Dedifferentiated amniotic fluid mesenchymal stem cell (primary cell): ENCODE results near the gene BRPF1.
"Not testable (repeated sequence)": the region's sequence is repeated elsewhere in the genome, so short reads cannot be mapped to it uniquely, and the experiment has no call there.

Source experiments
- DNase-seq: peaks from one replicate; pipeline ENCODE4 v3.0.0-alpha.2; 2016; ENCODE audit errors: extremely low spot score

The BRPF1 gene

GRCh38 chr3:9769426-9770275 is 38.1 kb downstream of the BRPF1 start, which contains the start of gene CAMK1:
CAMK1 (minus strand) TSS chr3:9769947; CDS start chr3:9767749, 2,198 bp downstream.
- DNase-seq, result peak; percentile 74

GRCh38 chr3:9770276-9770812 is 38.8 kb downstream of the BRPF1 start:
- DNase-seq, result no peak

- not testable (repeated sequence) for DNase-seq
Measured at GRCh38 chr3:9771007-9771406, 39.5 kb downstream of the BRPF1 start.

GRCh38 chr3:9776896-9777693 is 45.6 kb downstream of the BRPF1 start:
- no peak for DNase-seq

GRCh38 chr3:9777694-9778021 is 46.1 kb downstream of the BRPF1 start:
- DNase-seq, result no peak

GRCh38 chr3:9778143-9779074 is 46.9 kb downstream of the BRPF1 start:
- peak; percentile 59 for DNase-seq

- DNase-seq, result no peak
Measured at GRCh38 chr3:9779075-9779593, 47.6 kb downstream of the BRPF1 start.

GRCh38 chr3:9779721-9780457 is 48.4 kb downstream of the BRPF1 start:
- no peak for DNase-seq

- no peak for DNase-seq
Measured at GRCh38 chr3:9780458-9780812, 48.9 kb downstream of the BRPF1 start.

- no peak for DNase-seq
Measured at GRCh38 chr3:9780910-9781309, 49.4 kb downstream of the BRPF1 start.

- DNase-seq, result no peak
Measured at GRCh38 chr3:9781551-9781950, 50.0 kb downstream of the BRPF1 start.

- no peak for DNase-seq
Measured at GRCh38 chr3:9781978-9782603, 50.6 kb downstream of the BRPF1 start.

- no peak for DNase-seq
Measured at GRCh38 chr3:9782770-9783169, 51.2 kb downstream of the BRPF1 start.

GRCh38 chr3:9783954-9784353 is 52.4 kb downstream of the BRPF1 start:
- DNase-seq, result no peak

GRCh38 chr3:9784965-9785364 is 53.4 kb downstream of the BRPF1 start:
- no peak for DNase-seq

GRCh38 chr3:9785602-9786001 is 54.1 kb downstream of the BRPF1 start:
- DNase-seq, result no peak

- DNase-seq, result no peak
Measured at GRCh38 chr3:9786209-9786739, 54.7 kb downstream of the BRPF1 start.

- DNase-seq, result no peak
Measured at GRCh38 chr3:9786825-9787669, 55.5 kb downstream of the BRPF1 start.

GRCh38 chr3:9787714-9788113 is 56.2 kb downstream of the BRPF1 start:
- no peak for DNase-seq
